Measurements from ENCODE around the gene CGB7. TPM values are rescaled to one million over a fixed set of nuclear protein-coding genes. Genes with fewer than 3 reads are reported as not detected.

Gene CGB7
- total and polyA plus RNA-seq, 2 donors (not counting 3 experiments of a cell fraction or from before 2014, with no cell fraction given), result 0.41 to 0.42 TPM

DNA sequence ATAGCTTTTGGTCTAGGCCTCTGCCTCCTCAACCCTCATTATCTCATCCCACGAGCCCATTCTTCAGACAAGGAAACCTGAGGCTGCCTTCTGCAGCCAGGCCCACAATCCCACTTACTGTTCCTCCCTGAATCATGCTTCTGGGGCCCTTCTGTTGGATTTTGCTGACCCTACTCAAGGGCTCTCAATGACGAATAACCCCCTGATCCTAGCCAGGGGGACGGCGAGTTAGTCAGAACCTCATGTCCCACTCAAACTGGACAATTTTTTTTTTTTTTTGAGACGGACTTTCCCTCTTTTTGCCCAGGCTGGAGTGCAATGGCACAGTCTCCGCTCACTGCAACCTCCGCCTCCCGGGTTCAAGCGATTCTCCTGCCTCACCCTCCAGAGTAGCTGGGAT is 35.4 kb downstream of the CGB7 start:
- Histone ChIP-seq H2AFZ (ENCODE audit: low read depth, low read length) (no peak overlapping the region), H3K4me2 (ENCODE audit: insufficient read depth, low read length) (no peak overlapping the region), H3K79me2 (ENCODE audit: control insufficient read depth, insufficient read depth, low read length) (no peaks in the 10 kb centered on the region), H4K20me1 (replicated peaks; ENCODE audit: control insufficient read depth, extremely low read depth, insufficient read depth, low read length) (no peaks in the 10 kb centered on the region), H3K9ac (replicated peaks; ENCODE audit: extremely low read depth, insufficient read depth, low read length) (no peak overlapping the region), H3K36me3 (ENCODE audit: control insufficient read depth in 2 of 2, extremely low read depth in 1 of 2, insufficient read depth in 2 of 2, low read length in 2 of 2) (no peaks in the 10 kb centered on the region), H3K9me3 (replicated peaks; ENCODE audit: control insufficient read depth, insufficient read depth, low read length) (no peaks in the 10 kb centered on the region), H3K9me1 (replicated peaks; ENCODE audit: control insufficient read depth, extremely low read depth, insufficient read depth, low read length) (no peaks in the 10 kb centered on the region), H3K27ac (ENCODE audit: insufficient read depth, low read depth, low read length) (no peak overlapping the region), H3K4me3 (replicated peaks in 1 of 3; ENCODE audit: insufficient read depth in 1 of 3, low read depth in 1 of 3, low read length in 3 of 3) (no peak overlapping the region), H3K4me1 (ENCODE audit: control insufficient read depth, extremely low read depth, insufficient read depth, low read length) (peaks cover 10% of the 10 kb centered on the region), H3K27me3 (ENCODE audit: control insufficient read depth in 2 of 2, insufficient read depth in 2 of 2, low read length in 2 of 2) (peaks cover 0 to 5% of the 10 kb centered on the region in 2 experiments)
- FAIRE-seq (no peak), DNase-seq (ENCODE audit: low read depth, low spot score) (no peak)
- intact Hi-C loops (cut with micrococcal nuclease) (no loop called here), dilution Hi-C loops (cut with MboI; ENCODE audit: extremely low pct_ligation_motif_present, low sequenced_read_pairs) (no loop called here)
- POLR2A ChIA-PET, result no interaction called here
- TF ChIP-seq JUN (IDR thresholded peaks at IDR 0.05; ENCODE audit: borderline replicate concordance, insufficient read depth, insufficient read length, low read depth) (no peak), POLR2AphosphoS5 (IDR thresholded peaks at IDR 0.05; ENCODE audit: insufficient read depth, low read depth, low read length) (no peak), EZH2 (IDR thresholded peaks at IDR 0.05; ENCODE audit: borderline replicate concordance, low read depth, low read length, severe bottlenecking) (no peak), MYC (IDR thresholded peaks at IDR 0.05; ENCODE audit: low read depth, low read length) (no peak)
- CTCF ChIA-PET, result interaction anchor here (1.4 kb wide), 1 partner anchor 22 kb away, joined by 4 read pairs; no protein-coding TSS in a partner anchor
- BruUV-seq (replicated peaks), result no TSS peak

DNA sequence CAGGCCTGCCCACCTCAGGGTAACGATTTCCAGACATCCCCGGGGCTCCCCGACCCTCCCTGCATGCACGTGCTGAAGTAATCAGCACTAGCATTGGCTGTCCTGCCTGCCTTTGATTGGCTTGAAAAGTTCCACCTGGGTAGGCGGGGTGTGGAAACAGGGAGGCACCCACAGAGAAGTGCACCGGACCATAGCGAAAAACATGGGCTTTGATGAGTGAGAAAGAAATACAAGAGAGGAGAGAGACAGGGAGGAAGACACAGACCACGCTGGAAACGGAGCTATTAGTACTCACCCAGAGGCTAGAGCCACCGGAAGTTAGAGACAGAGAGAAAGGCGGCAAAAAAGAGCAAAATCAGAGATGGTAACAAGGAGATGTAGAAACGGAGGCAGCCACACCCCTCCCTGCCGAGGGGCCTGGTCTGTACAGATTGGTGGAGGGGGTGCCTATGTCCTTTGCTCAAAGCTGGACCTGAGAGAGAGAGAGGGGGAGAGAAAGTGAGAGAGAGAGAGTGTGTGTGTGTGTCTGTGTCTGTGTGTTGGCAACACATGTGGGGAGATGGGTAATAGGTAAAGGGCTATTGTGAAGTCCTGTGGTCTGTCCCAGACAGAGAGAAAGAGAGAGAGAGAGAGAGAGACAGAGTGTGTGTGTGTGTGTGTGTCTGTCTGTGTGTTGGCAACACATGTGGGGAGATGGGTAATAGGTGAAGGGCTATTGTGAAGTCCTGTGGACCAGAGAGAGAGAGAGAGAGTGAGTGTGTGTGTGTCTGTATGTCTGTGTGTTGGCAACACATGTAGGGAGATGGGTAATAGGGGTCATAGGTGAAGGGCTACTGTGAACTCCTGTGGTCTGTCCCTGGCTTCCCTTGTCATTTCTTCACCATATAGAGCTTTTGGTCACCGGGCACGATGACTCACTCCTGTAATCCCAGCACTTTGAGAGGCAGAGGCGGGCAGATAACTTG is 36.3 kb downstream of the CGB7 start:
- H3K36me3 ChIP-seq (ENCODE audit: control insufficient read depth in 2 of 2, extremely low read depth in 1 of 2, insufficient read depth in 2 of 2, low read length in 2 of 2), result peaks cover 0 to 2% of the 10 kb centered on the region in 2 experiments
- no peaks in the 10 kb centered on the region for H3K9me1 ChIP-seq (replicated peaks; ENCODE audit: control insufficient read depth, extremely low read depth, insufficient read depth, low read length)
- no peaks in the 10 kb centered on the region for H3K9me3 ChIP-seq (replicated peaks; ENCODE audit: control insufficient read depth, insufficient read depth, low read length)
- H3K27me3 ChIP-seq (ENCODE audit: control insufficient read depth in 2 of 2, insufficient read depth in 2 of 2, low read length in 2 of 2), result peaks cover 0 to 5% of the 10 kb centered on the region in 2 experiments
- H2AFZ ChIP-seq (ENCODE audit: low read depth, low read length), result no peak overlapping the region
- no peak overlapping the region for H3K4me2 ChIP-seq (ENCODE audit: insufficient read depth, low read length)
- H3K27ac ChIP-seq (ENCODE audit: insufficient read depth, low read depth, low read length), result no peak overlapping the region
- no peak overlapping the region for H3K9ac ChIP-seq (replicated peaks; ENCODE audit: extremely low read depth, insufficient read depth, low read length)
- ChIA-PET POLR2A (no interaction called here), CTCF (interaction anchor here (1.4 kb wide), 1 partner anchor 21 kb away, joined by 4 read pairs; no protein-coding TSS in a partner anchor)
- TF ChIP-seq POLR2AphosphoS5 (IDR thresholded peaks at IDR 0.05; ENCODE audit: insufficient read depth, low read depth, low read length) (no peak), EZH2 (IDR thresholded peaks at IDR 0.05; ENCODE audit: borderline replicate concordance, low read depth, low read length, severe bottlenecking) (no peak), MYC (IDR thresholded peaks at IDR 0.05; ENCODE audit: low read depth, low read length) (no peak), FOS (IDR thresholded peaks at IDR 0.05; ENCODE audit: borderline replicate concordance, insufficient read depth, low read length) (no peak), GATA2 (IDR thresholded peaks at IDR 0.05; ENCODE audit: insufficient read depth, insufficient read length, low read depth, low read length) (no peak), POLR2A (IDR thresholded peaks at IDR 0.05; ENCODE audit: low read depth, low read length) (no peak), JUN (IDR thresholded peaks at IDR 0.05; ENCODE audit: borderline replicate concordance, insufficient read depth, insufficient read length, low read depth) (no peak)
- TF ChIP-seq, protein P1, sequence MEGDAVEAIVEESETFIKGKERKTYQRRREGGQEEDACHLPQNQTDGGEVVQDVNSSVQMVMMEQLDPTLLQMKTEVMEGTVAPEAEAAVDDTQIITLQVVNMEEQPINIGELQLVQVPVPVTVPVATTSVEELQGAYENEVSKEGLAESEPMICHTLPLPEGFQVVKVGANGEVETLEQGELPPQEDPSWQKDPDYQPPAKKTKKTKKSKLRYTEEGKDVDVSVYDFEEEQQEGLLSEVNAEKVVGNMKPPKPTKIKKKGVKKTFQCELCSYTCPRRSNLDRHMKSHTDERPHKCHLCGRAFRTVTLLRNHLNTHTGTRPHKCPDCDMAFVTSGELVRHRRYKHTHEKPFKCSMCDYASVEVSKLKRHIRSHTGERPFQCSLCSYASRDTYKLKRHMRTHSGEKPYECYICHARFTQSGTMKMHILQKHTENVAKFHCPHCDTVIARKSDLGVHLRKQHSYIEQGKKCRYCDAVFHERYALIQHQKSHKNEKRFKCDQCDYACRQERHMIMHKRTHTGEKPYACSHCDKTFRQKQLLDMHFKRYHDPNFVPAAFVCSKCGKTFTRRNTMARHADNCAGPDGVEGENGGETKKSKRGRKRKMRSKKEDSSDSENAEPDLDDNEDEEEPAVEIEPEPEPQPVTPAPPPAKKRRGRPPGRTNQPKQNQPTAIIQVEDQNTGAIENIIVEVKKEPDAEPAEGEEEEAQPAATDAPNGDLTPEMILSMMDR (IDR thresholded peaks at IDR 0.05; ENCODE audit: extremely low read depth in 1 of 2, insufficient read depth in 1 of 2, low read depth in 1 of 2, low read length in 2 of 2), result no peak
- TF ChIP-seq, protein P2, sequence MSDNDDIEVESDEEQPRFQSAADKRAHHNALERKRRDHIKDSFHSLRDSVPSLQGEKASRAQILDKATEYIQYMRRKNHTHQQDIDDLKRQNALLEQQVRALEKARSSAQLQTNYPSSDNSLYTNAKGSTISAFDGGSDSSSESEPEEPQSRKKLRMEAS (IDR thresholded peaks at IDR 0.05; ENCODE audit: insufficient read depth, insufficient read length), result no peak
- no peak overlapping the region for H3K4me3 ChIP-seq (replicated peaks in 1 of 3; ENCODE audit: insufficient read depth in 1 of 3, low read depth in 1 of 3, low read length in 3 of 3)
- intact Hi-C loops (cut with micrococcal nuclease), result no loop called here
- H3K4me1 ChIP-seq (ENCODE audit: control insufficient read depth, extremely low read depth, insufficient read depth, low read length), result peaks cover 10% of the 10 kb centered on the region
- no peaks in the 10 kb centered on the region for H4K20me1 ChIP-seq (replicated peaks; ENCODE audit: control insufficient read depth, extremely low read depth, insufficient read depth, low read length)
- dilution Hi-C loops (cut with MboI; ENCODE audit: extremely low pct_ligation_motif_present, low sequenced_read_pairs), result no loop called here
- FAIRE-seq (no peak), DNase-seq (ENCODE audit: low read depth, low spot score) (no peak)
- H3K79me2 ChIP-seq (ENCODE audit: control insufficient read depth, insufficient read depth, low read length), result no peaks in the 10 kb centered on the region
- no TSS peak for BruUV-seq (replicated peaks)

Measured in endothelial cell of umbilical vein (primary cell).